Heart right ventricle (tissue), 16 donors: ENCODE data around the gene ADORA2A. TPM values are rescaled to one million over a fixed set of nuclear protein-coding genes. Genes with fewer than 3 reads are reported as not detected.

Source experiments
- ATAC-seq, 8 donors: fragments of 200-7000 bp; cut with Tn5 transposase; one replicate each; pipeline ENCODE4 v1.9.1; 2020; ENCODE audit warnings: mild to moderate bottlenecking in 8 of 8, moderate library complexity in 8 of 8, moderate number of reproducible peaks in 1 of 8
- DNase-seq, 2 donors: peaks; one replicate each; pipeline ENCODE4 v3.0.0-alpha.2; 2020
- H3K27ac ChIP-seq, 10 donors: fragments of 200-600 bp; sonication (generic) in 2 of 10; one replicate each; pipeline versions ENCODE4 v1.5.0 to v1.8.0; 2020 to 2022; ENCODE audit warnings: mild to moderate bottlenecking in 3 of 10
- H3K27me3 ChIP-seq, 7 donors: fragments of 200-600 bp; one replicate each; pipeline ENCODE4 v1.8.0; 2021 to 2022; ENCODE audit warnings: mild to moderate bottlenecking in 2 of 7
- H3K36me3 ChIP-seq, 9 donors: fragments of 200-600 bp; sonication (generic) in 1 of 9; one replicate each; pipeline versions ENCODE4 v1.5.0 to v1.8.0; 2020 to 2022; ENCODE audit warnings: mild to moderate bottlenecking in 2 of 9
- H3K4me1 ChIP-seq, 9 donors: fragments of 200-600 bp; sonication (generic) in 1 of 9; one replicate each; pipeline versions ENCODE4 v1.5.0 to v1.8.0; 2020 to 2022; ENCODE audit warnings: mild to moderate bottlenecking in 4 of 9
- H3K4me3 ChIP-seq, 10 donors: fragments of 200-600 bp; sonication (generic) in 2 of 10; one replicate each; pipeline versions ENCODE4 v1.5.0 to v1.8.0; 2020 to 2022; ENCODE audit warnings: mild to moderate bottlenecking in 7 of 10, moderate library complexity in 2 of 10
- H3K9me3 ChIP-seq, 11 donors: fragments of 200-600 bp in 10 of 11; sonication (generic) in 2 of 11; one replicate each; pipeline versions ENCODE4 v1.5.0 to v1.8.0; 2013 to 2022; ENCODE audit warnings: mild to moderate bottlenecking in 2 of 11, control low read depth in 1 of 11, moderate library complexity in 1 of 11
- CTCF ChIP-seq, 9 donors: fragments of 200-600 bp; sonication (generic) in 2 of 9; IDR thresholded peaks; one replicate each; pipeline versions ENCODE4 v1.5.0 to v1.8.0; 2021 to 2022; ENCODE audit warnings: antibody characterized with exemption in 9 of 9, mild to moderate bottlenecking in 5 of 9, moderate library complexity in 1 of 9
- WGBS, 2 donors: extraction: QIAGEN DNeasy Blood & Tissue Kit; methylation state at CpG; one replicate each; pipeline ENCODE4 v1.1.7; 2013; ENCODE audit warnings: inconsistent platforms in 1 of 2; 5-methylcytosine and 5-hydroxymethylcytosine counted together
- intact Hi-C, 10 donors: fragments of 100-400 bp; cut with DNase I; formaldehyde crosslinking; loops; one replicate each; pipeline versions ENCODE4 v1.11.1 to v1.14.2; 2022
- polyA plus RNA-seq, 2 donors: library from polyadenylated mRNA; stranded (reverse); fragments of 200-250 nt; gene quantifications; one replicate each; pipeline ENCODE4 v1.2.3, GENCODE V29; 2013
- total RNA-seq, 10 donors: library from RNA; stranded (reverse); fragmentation: NEBNext Ultra II Directional in 3 of 10; extraction: Animal tissue kit (Norgen Biotek cat#: 25700) in 3 of 10; gene quantifications; one replicate each; pipeline versions ENCODE4 v1.2.1 to v1.2.4, GENCODE V29; 2021 to 2023
- donor health status: Arrhythmogenic right ventricular cardiomyopathy.
- donor health status: ischemic (EF 13 %, LVEDD 7.1; RV severe dilation, severe dysfunction).
- donor health status: healthy with polysubstance abuse.
- donor health status: DM: no; HTN: yes; CAD: no.
- donor health status: DM: no; HTN: no; CAD: no.
- donor health status: ischemic (EF 25% LVEDD 6.9; RV normal size, moderate dysfunction).
- donor health status: ischemic (EF 25% LVEDD 5.7; RV mildly dilated, moderate dysfunction).
- donor health status: healthy.
- donor health status: DM: yes; HTN: yes; CAD: no.
- donor health status: Ischemic cardiomyopathy.
- donor health status: ischemic (EF 35%, LVEDD 5.7; RV mildly dilated, moderate dysfunction).
- donor health status: nonischemic (EF 11% LVEDD 7.7; RV severe dilation, severe dysfunction).
- donor health status: DM: yes; HTN: yes; CAD: no.
- donor health status: PGD.
- donor health status: ischemic (EF 29% LVEDD 5.4; RV normal size, mild dysfunction).
- donor health status: nonischemic (EF 23%, LVEDD 6.1; RV moderate dilation, normal function).

ADORA2A gene
- total and polyA plus RNA-seq, 12 donors = 1.5 to 9.7 (median 4.1) TPM

GRCh38 chr22:24406322-24407277 is 20.8 kb upstream of the ADORA2A start:
- ATAC-seq (peak in 1 of 8 donors; percentile 2), DNase-seq (no peak)
- peak overlapping the region in 9 of 10 donors; percentile 2 to 71 (median 44) for H3K27ac ChIP-seq
- WGBS, 2 donors = 63 to 68% methylated on average over 19 of the region's 19 CpGs
- intact Hi-C loops = loop anchor here in 1 of 10 donors (10.0 kb wide), 1 partner anchor 82 kb away; no protein-coding TSS in a partner anchor
- no peak for TF ChIP-seq CTCF (IDR thresholded peaks at IDR 0.05)
- H3K27me3 ChIP-seq = no peaks in the 10 kb centered on the region
- H3K4me1 ChIP-seq = peaks cover 19 to 77% (median 64%) of the 10 kb centered on the region in 9 donors
- H3K4me3 ChIP-seq = no peak overlapping the region
- H3K36me3 ChIP-seq = peaks cover 0 to 30% (median 0%) of the 10 kb centered on the region in 9 donors
- H3K9me3 ChIP-seq = no peaks in the 10 kb centered on the region

- no peak for TF ChIP-seq CTCF (IDR thresholded peaks at IDR 0.05)
- Histone ChIP-seq H3K27ac (peak overlapping the region in 9 of 10 donors; percentile 2 to 71 (median 44)), H3K9me3 (no peaks in the 10 kb centered on the region), H3K36me3 (peaks cover 0 to 37% (median 0%) of the 10 kb centered on the region in 9 donors), H3K4me1 (peaks cover 17 to 70% (median 59%) of the 10 kb centered on the region in 9 donors), H3K27me3 (no peaks in the 10 kb centered on the region), H3K4me3 (no peak overlapping the region)
- peak in 7 of 8 donors; percentile 18 to 41 (median 31) for ATAC-seq
- intact Hi-C loops = loop anchor here in 1 of 10 donors (10.0 kb wide), 1 partner anchor 82 kb away; no protein-coding TSS in a partner anchor
- WGBS, 2 donors = 42 to 52% methylated on average over 15 of the region's 15 CpGs
- DNase-seq = no peak
These were observed 20.1 kb upstream of the ADORA2A start for GRCh38 chr22:24407278-24407665.

- WGBS, 2 donors = 82 to 85% methylated on average over 4 of the region's 4 CpGs
- no peak for TF ChIP-seq CTCF (IDR thresholded peaks at IDR 0.05)
- DNase-seq (no peak), ATAC-seq (no peak)
- intact Hi-C loops = loop anchor here in 1 of 10 donors (10.0 kb wide), 1 partner anchor 83 kb away; no protein-coding TSS in a partner anchor
- Histone ChIP-seq H3K4me1 (peaks cover 11 to 64% (median 53%) of the 10 kb centered on the region in 9 donors), H3K27me3 (no peaks in the 10 kb centered on the region), H3K4me3 (no peak overlapping the region), H3K9me3 (no peaks in the 10 kb centered on the region), H3K27ac (peak overlapping the region in 9 of 10 donors; percentile 1 to 71 (median 43)), H3K36me3 (peaks cover 0 to 43% (median 0%) of the 10 kb centered on the region in 9 donors)
These were observed 19.5 kb upstream of the ADORA2A start for GRCh38 chr22:24407884-24408283.

- H3K9me3 ChIP-seq = no peaks in the 10 kb centered on the region
- no peak for TF ChIP-seq CTCF (IDR thresholded peaks at IDR 0.05)
- WGBS, 2 donors = 50 to 51% methylated on average over 7 of the region's 7 CpGs
- intact Hi-C loops = loop anchor here in 1 of 10 donors (10.0 kb wide), 1 partner anchor 84 kb away; no protein-coding TSS in a partner anchor
- peaks cover 0 to 50% (median 0%) of the 10 kb centered on the region in 9 donors for H3K36me3 ChIP-seq
- no peaks in the 10 kb centered on the region for H3K27me3 ChIP-seq
- ATAC-seq (peak in 2 of 8 donors; percentile 12 to 26), DNase-seq (no peak)
- peaks cover 3 to 57% (median 46%) of the 10 kb centered on the region in 9 donors for H3K4me1 ChIP-seq
- H3K4me3 ChIP-seq = no peak overlapping the region
- peak overlapping the region in 5 of 10 donors; percentile 1 to 71 (median 61) for H3K27ac ChIP-seq
These were observed 18.8 kb upstream of the ADORA2A start for GRCh38 chr22:24408630-24409029.
